ENCODE results near the gene CDH4.

Gene CDH4

GRCh38 chr20:61801428-61801827, 549.4 kb downstream of the CDH4 start:
- no peak for DNase-seq

- no peak for DNase-seq
Measured at GRCh38 chr20:61801857-61802442, 549.9 kb downstream of the CDH4 start.

- no peak for DNase-seq
Measured at GRCh38 chr20:61802721-61803311, 550.8 kb downstream of the CDH4 start.

- DNase-seq = no peak
Measured at GRCh38 chr20:61803416-61803914, 551.4 kb downstream of the CDH4 start.

GRCh38 chr20:61803915-61804751, 552.1 kb downstream of the CDH4 start:
- no peak for DNase-seq

- no peak for DNase-seq
Measured at GRCh38 chr20:61804752-61805295, 552.8 kb downstream of the CDH4 start.

GRCh38 chr20:61805365-61805764, 553.3 kb downstream of the CDH4 start:
- DNase-seq = no peak

- no peak for DNase-seq
Measured at GRCh38 chr20:61805781-61806180, 553.7 kb downstream of the CDH4 start.

GRCh38 chr20:61806314-61806713, 554.3 kb downstream of the CDH4 start:
- no peak for DNase-seq

GRCh38 chr20:61806995-61807394, 554.9 kb downstream of the CDH4 start:
- DNase-seq = no peak

GRCh38 chr20:61807471-61808160, 555.6 kb downstream of the CDH4 start:
- no peak for DNase-seq

GRCh38 chr20:61808447-61808846, 556.4 kb downstream of the CDH4 start:
- DNase-seq = no peak

- DNase-seq = no peak
Measured at GRCh38 chr20:61809006-61809770, 557.1 kb downstream of the CDH4 start.

- DNase-seq = no peak
Measured at GRCh38 chr20:61810066-61810737, 558.1 kb downstream of the CDH4 start.

- no peak for DNase-seq
Measured at GRCh38 chr20:61810738-61811135, 558.7 kb downstream of the CDH4 start.

- DNase-seq = no peak
Measured at GRCh38 chr20:61811166-61811565, 559.1 kb downstream of the CDH4 start.

- no peak for DNase-seq
Measured at GRCh38 chr20:61812121-61812844, 560.2 kb downstream of the CDH4 start.

- no peak for DNase-seq
Measured at GRCh38 chr20:61812845-61813485, 560.9 kb downstream of the CDH4 start.

- no peak for DNase-seq
Measured at GRCh38 chr20:61813791-61814190, 561.7 kb downstream of the CDH4 start.

- DNase-seq = no peak
Measured at GRCh38 chr20:61814244-61814643, 562.2 kb downstream of the CDH4 start.
